ELR (cell line): ENCODE data around the gene SMARCA5.
A peak's percentile ranks its signal among the peaks of the same experiment; 100 is the strongest.

Experiments used
- DNase-seq: peaks from one replicate; pipeline ENCODE4 v3.0.0-alpha.2; 2015; ENCODE audit warnings: low read depth

SMARCA5 gene

DNA sequence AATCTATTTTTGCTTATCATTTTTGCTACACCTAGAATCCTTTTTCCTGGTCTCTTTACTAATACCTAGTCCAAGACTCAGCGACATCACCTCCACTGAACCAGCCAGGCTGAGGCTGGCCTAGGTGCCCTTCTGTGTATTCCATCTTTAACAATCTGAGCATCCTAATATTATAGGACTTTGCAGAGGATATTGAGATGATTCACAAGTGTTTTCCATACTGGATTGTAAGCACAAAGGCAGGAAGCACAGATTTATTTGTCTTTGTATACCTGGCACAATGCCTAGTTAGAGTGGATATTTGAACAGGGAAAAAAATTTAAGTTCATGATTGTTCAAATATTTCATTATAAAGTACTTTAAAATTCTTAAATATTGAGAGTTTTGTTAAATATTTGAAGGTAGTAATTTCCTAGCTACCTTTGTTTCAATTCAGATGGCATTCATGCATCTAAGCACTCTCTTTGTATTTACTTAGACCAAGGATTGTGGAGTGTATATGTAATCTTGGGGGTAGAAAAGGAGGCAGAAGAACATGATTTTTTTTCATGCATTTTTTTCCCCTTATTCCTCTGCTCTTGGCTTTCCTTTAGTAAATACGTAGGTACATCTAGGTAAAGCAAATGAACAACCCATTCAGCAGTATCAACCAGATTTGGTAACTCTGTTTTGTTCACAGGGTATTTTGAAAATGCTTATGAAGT, 18.4 kb downstream of the SMARCA5 start:
- peak; percentile 9 for DNase-seq

- no peak for DNase-seq
These were observed 25.6 kb downstream of the SMARCA5 start for GRCh38 chr4:143538979-143539669.

- no peak for DNase-seq
These were observed 26.1 kb downstream of the SMARCA5 start for GRCh38 chr4:143539670-143540023.

- no peak for DNase-seq
These were observed 36.4 kb downstream of the SMARCA5 start for GRCh38 chr4:143549928-143550327.

- no peak for DNase-seq
These were observed 41.5 kb downstream of the SMARCA5 start for GRCh38 chr4:143554728-143555597.

DNA sequence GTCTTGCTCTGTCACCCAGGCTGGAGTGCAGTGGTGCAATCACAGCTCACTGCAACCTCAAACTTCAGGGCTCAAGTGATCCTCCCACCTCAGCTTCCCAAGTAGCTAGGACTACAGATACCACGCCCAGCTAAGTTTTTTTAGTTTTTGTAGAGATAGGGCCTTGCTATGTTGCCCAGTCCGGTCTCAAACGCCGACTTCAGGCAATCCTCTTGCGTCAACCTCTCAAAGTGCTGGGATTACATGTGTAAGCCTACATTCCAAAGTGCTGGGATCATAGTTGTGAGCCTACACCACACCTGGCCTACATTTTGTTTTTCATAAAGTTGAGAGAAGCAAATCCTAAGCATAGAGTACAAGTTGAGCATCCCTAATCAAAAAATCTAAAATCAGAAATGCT, 42.2 kb downstream of the SMARCA5 start:
- DNase-seq: no peak

DNA sequence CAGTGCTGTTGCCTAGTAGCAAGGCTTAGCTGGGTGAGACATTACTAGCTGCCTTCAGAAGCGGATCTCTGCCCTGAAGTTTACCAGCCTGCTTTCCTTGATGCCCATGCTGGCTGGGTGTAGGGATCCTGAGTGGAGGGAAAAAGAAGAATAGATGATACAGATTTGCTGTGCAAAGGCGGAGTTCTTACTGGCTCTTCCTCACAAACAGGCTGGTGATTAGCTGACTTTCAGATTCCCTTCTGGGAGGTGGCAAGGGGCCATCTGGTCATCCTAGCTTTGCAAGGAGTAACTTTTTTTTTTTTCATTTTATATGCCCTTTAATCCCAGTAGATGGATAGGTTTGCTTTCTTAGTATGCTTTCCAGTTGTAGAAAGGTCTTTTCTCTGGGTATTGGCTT, 44.8 kb downstream of the SMARCA5 start:
- no peak for DNase-seq

GRCh38 chr4:143558823-143559756, 45.6 kb downstream of the SMARCA5 start:
- peak; percentile 57 for DNase-seq

DNA sequence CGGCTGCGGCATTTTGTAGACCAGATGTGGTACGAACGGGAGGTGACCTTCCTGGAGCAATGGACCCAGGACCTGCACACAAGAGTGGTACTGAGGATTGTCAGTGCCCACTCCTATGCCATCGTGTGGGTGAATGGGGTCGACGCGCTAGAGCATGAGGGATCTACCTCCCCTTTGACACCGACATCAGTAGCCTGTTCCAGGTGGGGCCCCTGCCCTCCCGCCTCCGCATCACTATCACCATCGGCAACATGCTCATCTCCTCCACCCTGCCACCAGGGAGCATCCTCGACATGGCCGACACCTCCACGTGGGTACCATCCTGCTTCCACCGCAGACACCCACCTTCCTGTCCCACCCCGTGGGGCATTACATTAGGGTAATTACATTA, 46.2 kb downstream of the SMARCA5 start:
- DNase-seq: no peak

DNA sequence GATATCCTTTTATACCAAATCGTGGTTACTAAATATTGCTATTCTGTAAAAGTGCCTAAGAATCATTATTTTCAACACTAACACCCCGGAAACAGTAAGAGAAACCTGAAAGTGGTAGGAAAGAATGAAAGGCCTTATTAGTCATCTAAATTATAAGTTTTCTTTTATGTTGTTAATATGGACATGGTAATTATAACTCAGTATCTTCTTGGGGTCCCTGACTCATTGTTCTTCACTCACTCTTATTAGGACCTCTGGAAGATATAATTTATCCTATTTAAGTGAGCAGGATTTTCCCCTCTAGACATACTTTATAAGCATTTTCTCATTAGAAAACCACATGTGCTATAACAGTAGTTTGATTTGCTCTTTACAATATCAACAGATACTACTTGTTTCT, 51.0 kb downstream of the SMARCA5 start:
- DNase-seq: no peak

GRCh38 chr4:143575331-143575730, 61.8 kb downstream of the SMARCA5 start:
- no peak for DNase-seq

DNA sequence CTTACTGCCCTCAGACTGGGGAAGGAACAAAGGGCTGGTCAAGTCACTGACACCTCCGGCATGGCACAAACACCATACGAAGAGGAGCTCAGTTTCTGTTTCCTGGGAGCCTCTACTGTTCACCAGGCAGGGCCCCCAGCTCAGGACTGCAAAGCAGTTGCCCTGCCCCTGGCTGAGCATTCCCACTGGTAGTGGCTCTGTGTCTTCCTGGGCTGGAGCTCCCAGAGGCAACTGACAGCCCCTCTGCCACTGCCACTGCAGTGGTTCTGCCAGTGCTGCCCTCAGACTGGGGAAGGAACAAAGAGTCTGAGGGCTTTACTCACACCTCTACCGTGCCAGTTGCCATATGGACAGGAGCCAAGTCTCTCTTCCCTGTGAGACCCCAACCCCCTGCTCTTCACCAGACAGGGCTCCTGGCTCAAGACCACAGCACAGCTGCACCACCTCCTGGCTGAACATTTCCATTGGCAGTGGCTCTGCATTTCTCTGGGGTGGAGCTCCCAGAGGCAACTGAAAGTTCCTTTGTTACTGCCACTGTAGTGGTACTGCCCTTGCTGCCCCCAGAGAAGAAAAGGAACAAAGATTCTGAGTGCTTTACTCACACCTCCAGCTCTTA, 67.9 kb downstream of the SMARCA5 start:
- no peak for DNase-seq

GRCh38 chr4:143585548-143585947, 72.0 kb downstream of the SMARCA5 start:
- DNase-seq: no peak

DNA sequence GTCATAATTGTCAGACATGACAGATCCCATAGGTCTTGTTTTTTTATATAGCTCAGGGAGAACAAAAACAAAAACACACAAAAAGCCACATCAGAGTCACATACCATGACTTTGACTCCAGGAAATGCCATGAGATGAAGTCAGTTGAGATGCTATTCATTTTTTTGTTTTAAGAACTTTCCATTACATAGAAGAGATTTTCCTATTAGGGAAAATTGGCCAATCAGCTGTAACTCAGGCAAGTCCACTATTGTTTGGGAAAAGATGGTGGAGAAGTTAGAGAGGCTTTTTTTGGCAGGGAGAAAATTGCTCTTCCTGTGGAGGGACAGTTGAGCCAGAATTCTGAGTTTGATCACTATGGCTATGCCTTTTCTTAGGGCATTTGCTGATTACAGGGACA, 72.6 kb downstream of the SMARCA5 start:
- DNase-seq: peak; percentile 4

DNA sequence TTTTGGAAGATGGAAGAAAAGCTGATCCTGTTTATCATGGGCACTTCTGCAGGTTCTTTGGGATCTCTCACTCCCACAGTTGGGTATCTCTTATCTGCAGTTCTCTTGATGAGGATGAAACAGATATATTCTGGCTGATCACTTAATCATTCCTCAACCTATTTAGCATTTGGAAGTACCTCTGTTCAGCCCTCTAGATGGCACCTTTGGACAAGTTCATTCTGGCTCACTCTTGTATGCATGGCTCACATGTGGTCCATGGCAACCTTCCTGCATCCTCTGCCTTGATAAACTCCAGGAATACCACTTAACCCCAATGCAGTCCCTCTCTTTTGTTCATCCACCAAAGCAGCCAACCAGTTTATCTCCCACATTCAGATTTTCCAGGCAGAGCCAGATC, 74.2 kb downstream of the SMARCA5 start:
- DNase-seq: peak; percentile 4

- no peak for DNase-seq
These were observed 83.8 kb downstream of the SMARCA5 start for GRCh38 chr4:143597276-143597675.

GRCh38 chr4:143598816-143599215, 85.3 kb downstream of the SMARCA5 start:
- no peak for DNase-seq

- no peak for DNase-seq
These were observed 86.3 kb downstream of the SMARCA5 start for GRCh38 chr4:143599827-143600226.

DNA sequence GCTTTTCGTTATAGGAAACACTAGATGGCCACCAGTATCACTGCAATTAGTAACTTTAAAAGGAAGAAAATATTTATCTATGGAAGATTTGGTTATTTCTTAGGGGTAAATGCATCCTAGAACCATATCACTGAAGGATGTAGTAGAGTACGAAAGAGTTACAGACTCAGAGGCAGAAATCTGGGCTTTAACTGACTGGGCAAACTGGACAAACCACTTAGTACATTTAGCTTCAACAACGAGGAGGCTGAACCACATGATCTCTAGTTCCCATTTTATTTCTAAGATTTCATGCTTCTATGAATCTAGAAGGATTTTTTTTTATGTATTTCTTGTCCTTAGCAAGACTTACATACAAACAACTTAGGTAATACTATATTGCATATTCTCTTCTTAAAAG, 93.0 kb downstream of the SMARCA5 start:
- DNase-seq: no peak
